Measurements from ENCODE around the gene SSH2.

DNA sequence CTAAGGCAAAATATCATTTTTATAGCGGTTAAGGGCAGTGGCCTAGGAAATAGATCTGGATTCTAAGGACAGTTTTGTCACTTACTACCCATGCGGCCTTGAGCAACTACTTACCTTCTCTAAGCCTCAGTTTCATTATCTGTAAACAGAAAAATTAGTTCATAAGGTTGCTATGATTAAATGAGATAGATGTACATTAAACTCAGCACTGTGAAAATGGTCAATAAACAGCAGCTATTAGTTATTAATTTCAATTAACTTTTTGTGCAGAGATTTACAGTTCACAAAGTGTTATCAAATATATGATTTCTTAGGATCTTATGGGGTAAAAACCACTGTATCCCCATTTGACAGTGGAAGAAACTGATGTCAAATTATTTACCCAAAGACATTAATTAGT, 171.8 kb downstream of the SSH2 start:
- no peak for TF ChIP-seq CTCF (conservative IDR thresholded peaks at IDR 0.05)
- TF ChIP-seq EZH2 (IDR thresholded peaks at IDR 0.05; ENCODE audit: low read depth): no peak
